OCI-LY7 (cell line): Measurements from ENCODE around the gene CHODL. TPM values are rescaled to one million over a fixed set of nuclear protein-coding genes. Genes with fewer than 3 reads are reported as not detected.

Experiments
- BruUV-seq: library from RNA; stranded (reverse); fragments of 400-500 nt; replicated peaks from 2 replicates; lab custom pipeline; 2021; lab: Mats Ljungman, UMichigan
- CTCF ChIA-PET: fragments of 300-600 bp; sonication (Branson Sonifier 250); formaldehyde crosslinking; loops from one replicate; lab custom pipeline; 2022; ENCODE audit warnings: antibody characterized with exemption; ENCODE audit not compliant: unreplicated experiment; lab: Charles Lee
- POLR2A ChIA-PET: fragments of 300-600 bp; sonication (Branson Sonifier 250); formaldehyde crosslinking; loops from one replicate; lab custom pipeline; 2022; ENCODE audit warnings: antibody characterized with exemption; lab: Charles Lee
- DNase-seq: peaks from one replicate; pipeline ENCODE4 v3.0.0-alpha.2; 2015; ENCODE audit warnings: low spot score
- H2AFZ ChIP-seq: fragments of 200-600 bp; sonication (generic), shearing (Covaris generic); 2 replicates; pipeline ENCODE4 v1.6.1; 2014; ENCODE audit warnings: mild to moderate bottlenecking, antibody characterized with exemption, low read length, moderate library complexity
- H3K27ac ChIP-seq: fragments of 200-600 bp; sonication (generic); 2 replicates; pipeline ENCODE4 v1.5.1; 2014; ENCODE audit warnings: mixed run types, low read depth, mild to moderate bottlenecking, moderate library complexity, low read length, inconsistent platforms; ENCODE audit not compliant: poor library complexity, severe bottlenecking
- H3K36me3 ChIP-seq: fragments of 200-600 bp; sonication (generic); 2 replicates; pipeline ENCODE4 v1.6.1; 2014; ENCODE audit warnings: mild to moderate bottlenecking, antibody characterized with exemption, low read length, moderate library complexity, mixed read lengths; ENCODE audit not compliant: insufficient read depth
- H3K4me1 ChIP-seq: fragments of 200-600 bp; sonication (generic); 2 replicates; pipeline ENCODE4 v1.5.1; 2014; ENCODE audit warnings: mild to moderate bottlenecking, low read length; ENCODE audit not compliant: insufficient read depth, poor library complexity, severe bottlenecking
- H3K4me2 ChIP-seq: fragments of 200-600 bp; sonication (generic); 2 replicates; pipeline ENCODE4 v1.6.1; 2014; ENCODE audit warnings: mild to moderate bottlenecking, low read length
- H3K4me3 ChIP-seq: fragments of 200-600 bp; sonication (generic); 2 replicates; pipeline ENCODE4 v1.5.1; 2014; ENCODE audit warnings: mild to moderate bottlenecking, low read depth, low read length; ENCODE audit not compliant: poor library complexity, severe bottlenecking
- H3K79me2 ChIP-seq: fragments of 200-600 bp; sonication (generic); 2 replicates; pipeline ENCODE4 v1.6.1; 2016; ENCODE audit warnings: low read depth, mild to moderate bottlenecking, low read length, moderate library complexity, mixed read lengths; ENCODE audit not compliant: insufficient read depth
- H3K9me2 ChIP-seq: fragments of 200-600 bp; sonication (generic); 2 replicates; pipeline ENCODE4 v1.6.1; 2016; ENCODE audit warnings: mild to moderate bottlenecking, low read length, mixed read lengths; ENCODE audit not compliant: insufficient read depth
- H3K9me3 ChIP-seq: fragments of 200-600 bp; sonication (generic); 2 replicates; pipeline ENCODE4 v1.6.1; 2014; ENCODE audit warnings: mild to moderate bottlenecking, mixed run types, low read length, mixed read lengths
- H4K20me1 ChIP-seq: fragments of 200-600 bp; sonication (generic); 2 replicates; pipeline ENCODE4 v1.6.1; 2014; ENCODE audit warnings: mild to moderate bottlenecking, antibody characterized with exemption, low read length, moderate library complexity, mixed read lengths; ENCODE audit not compliant: insufficient read depth
- CTCF ChIP-seq: fragments of 200-600 bp; sonication (generic); conservative IDR thresholded peaks from 2 replicates; pipeline ENCODE4 v1.5.1; 2014; ENCODE audit warnings: mild to moderate bottlenecking, antibody characterized with exemption, low read length, moderate library complexity, mixed read lengths
- EZH2phosphoT487 ChIP-seq: fragments of 200-600 bp; sonication (generic); IDR thresholded peaks from 2 replicates; pipeline ENCODE4 v1.6.1; 2018; ENCODE audit warnings: low read depth, borderline replicate concordance, mild to moderate bottlenecking, mixed run types, antibody characterized with exemption, low read length, moderate library complexity, mixed read lengths
- intact Hi-C: fragments of 100-400 bp; cut with micrococcal nuclease; formaldehyde crosslinking; loops from one replicate; pipeline ENCODE4 v1.10.0; 2022; ENCODE audit not compliant: unreplicated experiment
- total RNA-seq, 2 experiments: library from RNA; depleted of rRNA in 1 of 2; stranded (reverse); fragments of >200 nt in 1 of 2; shearing (Covaris generic) in 1 of 2; gene quantifications; 2 replicates each; pipeline ENCODE4 v1.2.3, GENCODE V29; 2014 to 2022

The CHODL gene
- total RNA-seq, 2 experiments from 2014 or later, result not detected

DNA sequence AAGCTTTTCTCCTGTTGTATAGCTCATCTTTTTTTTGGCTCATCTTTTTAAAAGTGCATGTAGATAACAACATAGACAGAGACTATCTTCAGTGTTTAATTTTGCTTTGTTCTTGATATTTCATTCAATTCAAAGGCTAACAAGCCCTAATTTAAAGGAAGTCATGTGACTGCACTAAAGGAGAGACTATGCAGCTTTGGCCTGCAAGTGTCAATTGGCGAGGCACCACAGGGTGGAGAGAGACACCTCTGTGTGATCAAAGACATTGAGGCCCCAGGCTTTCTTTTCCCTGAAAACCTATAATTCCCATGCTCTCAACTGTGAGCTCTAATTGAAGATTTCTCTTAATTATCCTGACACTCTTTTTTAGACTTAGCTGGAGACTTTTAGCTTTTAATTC is 53.6 kb downstream of the CHODL start:
- CTCF ChIA-PET, result no interaction called here
- TF ChIP-seq EZH2phosphoT487 (no peak), CTCF (no peak)
- Histone ChIP-seq H3K4me2 (no peak overlapping the region), H3K9me3 (no peaks in the 10 kb centered on the region), H3K36me3 (no peaks in the 10 kb centered on the region), H4K20me1 (no peaks in the 10 kb centered on the region), H3K79me2 (no peaks in the 10 kb centered on the region), H3K27ac (no peak overlapping the region), H3K4me1 (no peaks in the 10 kb centered on the region), H3K4me3 (no peak overlapping the region), H3K9me2 (no peaks in the 10 kb centered on the region), H2AFZ (0 out of 2 replicates have a peak overlapping the region, but pooled peaks have one; percentile 14)
- peak; percentile 2 for DNase-seq
- BruUV-seq, result no TSS peak
- intact Hi-C loops, result loop anchor here (5.0 to 10.0 kb wide), 2 partner anchors 69 to 197 kb away; no protein-coding TSS in a partner anchor
- POLR2A ChIA-PET, result interaction anchor here (0.6 to 0.9 kb wide), 2 partner anchors 15 to 741 kb away, joined by 3 read pairs; no protein-coding TSS in a partner anchor

Other genes with a start within 250 kb of the CHODL start
- gene TMPRSS15, start 159.0 kb downstream of the CHODL start, total RNA-seq (2014; rRNA removed; shearing (Covaris generic)), result 0.03 and 0.33 TPM in 2 replicates
- 0.13 and 0.48 TPM in 2 replicates for gene TMPRSS15, start 159.0 kb downstream of the CHODL start, total RNA-seq (2022)